Ishikawa (cell line): ENCODE data around the gene FUT4.

Experiments used
- EP300 ChIP-seq: IDR thresholded peaks from 2 replicates; pipeline ENCODE4 v1.6.1; 2012; ENCODE audit warnings: borderline replicate concordance
- FOXM1 ChIP-seq: IDR thresholded peaks from 2 replicates; pipeline ENCODE4 v1.6.1; 2012; ENCODE audit warnings: low read depth, borderline replicate concordance
- NFIC ChIP-seq: IDR thresholded peaks from 2 replicates; pipeline ENCODE4 v1.6.1; 2012
- RAD21 ChIP-seq: IDR thresholded peaks from 2 replicates; pipeline ENCODE4 v1.6.1; 2012; ENCODE audit warnings: low read depth
- TCF12 ChIP-seq: IDR thresholded peaks from 2 replicates; pipeline ENCODE4 v1.6.1; 2012; ENCODE audit warnings: low read depth
- YY1 ChIP-seq: IDR thresholded peaks from 2 replicates; pipeline ENCODE4 v1.6.1; 2012; ENCODE audit warnings: low read depth

DNA sequence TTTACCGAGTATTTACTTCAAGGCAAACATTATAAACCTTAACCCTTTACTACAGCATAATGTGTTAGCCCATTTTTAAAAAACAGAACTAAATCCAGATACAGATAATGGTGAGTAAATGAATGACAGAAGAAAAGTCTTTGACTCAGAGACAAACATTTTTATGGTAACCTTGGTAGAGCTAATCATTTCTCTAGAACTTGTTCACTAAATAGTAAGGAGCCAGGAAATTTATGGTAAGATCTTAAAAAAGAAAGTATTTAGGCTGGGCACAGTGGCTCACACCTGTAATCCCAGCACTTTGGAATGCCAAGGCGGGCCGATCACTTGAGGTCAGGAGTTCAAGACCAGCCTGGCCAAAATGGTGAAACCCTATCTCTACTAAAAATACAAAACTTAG is 11.5 kb upstream of the FUT4 start:
- TF ChIP-seq EP300 (no peak), FOXM1 (no peak), YY1 (no peak), NFIC (no peak), RAD21 (no peak), TCF12 (no peak)
